Endodermal cell (in vitro differentiated cells): ENCODE data around the gene UBE2G1. TPM values are rescaled to one million over a fixed set of nuclear protein-coding genes. Genes with fewer than 3 reads are reported as not detected.
"Not testable (repeated sequence)": the region's sequence is repeated elsewhere in the genome, so short reads cannot be mapped to it uniquely, and the experiment has no call there.

Experiments used
- DNase-seq: peaks from one replicate; pipeline ENCODE4 v3.0.0-alpha.2; 2017
- H3K27ac ChIP-seq: 2 replicates; pipeline ENCODE4 v1.5.1; 2013; ENCODE audit warnings: mild to moderate bottlenecking, low read depth, low read length, moderate library complexity
- H3K27me3 ChIP-seq: 2 replicates; pipeline ENCODE4 v1.6.1; 2013; ENCODE audit warnings: mild to moderate bottlenecking, low read length, moderate library complexity; ENCODE audit not compliant: insufficient read depth, control insufficient read depth, poor library complexity, severe bottlenecking
- H3K36me3 ChIP-seq: 2 replicates; pipeline ENCODE4 v1.7.0; 2013; ENCODE audit warnings: mild to moderate bottlenecking, low read length, moderate library complexity; ENCODE audit not compliant: control insufficient read depth, insufficient read depth
- H3K4me1 ChIP-seq: one replicate; pipeline ENCODE4 v1.7.0; 2013; ENCODE audit warnings: low read length; ENCODE audit not compliant: control insufficient read depth, insufficient read depth
- H3K4me3 ChIP-seq: 2 replicates; pipeline ENCODE4 v1.5.1; 2013; ENCODE audit warnings: mild to moderate bottlenecking, low read length, moderate library complexity
- H3K9ac ChIP-seq: 2 replicates; pipeline ENCODE4 v1.6.1; 2013; ENCODE audit warnings: mild to moderate bottlenecking, low read length, moderate library complexity; ENCODE audit not compliant: poor library complexity, severe bottlenecking; ENCODE audit errors: extremely low read depth
- H3K9me3 ChIP-seq: 2 replicates; pipeline ENCODE4 v1.6.1; 2013; ENCODE audit warnings: mild to moderate bottlenecking, low read length, moderate library complexity; ENCODE audit not compliant: control insufficient read depth
- H3K27ac Mint-ChIP-seq: 2 replicates; pipeline ENCODE4 v1.8.0; 2020; ENCODE audit warnings: mixed read lengths
- H3K27me3 Mint-ChIP-seq: 2 replicates; pipeline ENCODE4 v1.8.0; 2021; ENCODE audit warnings: mild to moderate bottlenecking, mixed read lengths; ENCODE audit not compliant: insufficient read depth
- H3K36me3 Mint-ChIP-seq: 2 replicates; pipeline ENCODE4 v1.8.0; 2020; ENCODE audit warnings: low read depth, mixed read lengths
- H3K4me1 Mint-ChIP-seq: 2 replicates; pipeline ENCODE4 v1.8.0; 2020; ENCODE audit warnings: mixed read lengths
- H3K4me3 Mint-ChIP-seq: 2 replicates; pipeline ENCODE4 v1.8.0; 2020; ENCODE audit warnings: mild to moderate bottlenecking, moderate library complexity, mixed read lengths
- H3K9me3 Mint-ChIP-seq: 2 replicates; pipeline ENCODE4 v1.8.0; 2020; ENCODE audit warnings: mild to moderate bottlenecking, mixed read lengths
- CTCF ChIP-seq: fragments of 200-600 bp; sonication (generic); conservative IDR thresholded peaks from 2 replicates; pipeline ENCODE4 v1.5.0; 2021; ENCODE audit warnings: antibody characterized with exemption, mild to moderate bottlenecking
- WGBS, 2 experiments: methylation state at CpG; one replicate each; pipeline versions ENCODE4 v1.1.5 to v1.1.7; 2013; ENCODE audit warnings: missing lambda C conversion rate in 2 of 2, mixed read lengths in 1 of 2; ENCODE audit not compliant: insufficient coverage in 1 of 2, insufficient read length in 1 of 2; 5-methylcytosine and 5-hydroxymethylcytosine counted together
- total RNA-seq, 2 donors: library from RNA; stranded (reverse); fragmentation: NEBNext Ultra II Directional in 1 of 2; extraction: Animal tissue kit (Norgen Biotek cat#: 25700) in 1 of 2; gene quantifications; 2 replicates in 1 of 2; 3 replicates in 1 of 2; pipeline ENCODE4 v1.2.1, GENCODE V29; 2021

UBE2G1 gene
- total RNA-seq, 2 donors from 2014 or later: 85.5 to 104 TPM

GRCh38 chr17:4378626-4379025, 12.2 kb upstream of the UBE2G1 start:
- Histone ChIP-seq H3K36me3 (no peaks in the 10 kb centered on the region), H3K9ac (no peak overlapping the region), H3K27me3 (no peaks in the 10 kb centered on the region), H3K4me1 (no peaks in the 10 kb centered on the region), H3K4me3 (no peak overlapping the region), H3K9me3 (no peaks in the 10 kb centered on the region), H3K27ac (no peak overlapping the region)
- Mint-ChIP-seq H3K27me3 (no peaks in the 10 kb centered on the region), H3K9me3 (no peaks in the 10 kb centered on the region), H3K36me3 (no peaks in the 10 kb centered on the region), H3K4me1 (no peaks in the 10 kb centered on the region), H3K27ac (no peak overlapping the region), H3K4me3 (no peak overlapping the region)
- no peak for TF ChIP-seq CTCF
- whole genome bisulfite sequencing, 2 experiments: 100% methylated on average over 1 of the region's 1 CpG; no CpG with 5 or more reads in 1 of the 2 experiments
- DNase-seq: no peak

GRCh38 chr17:4377247-4377646, 10.8 kb upstream of the UBE2G1 start:
- not testable (repeated sequence) for H3K9me3 Mint-ChIP-seq, H3K9me3 ChIP-seq, H3K36me3 Mint-ChIP-seq, H3K4me3 ChIP-seq, DNase-seq, H3K9ac ChIP-seq, H3K27me3 ChIP-seq, H3K27me3 Mint-ChIP-seq, H3K4me1 ChIP-seq, H3K4me1 Mint-ChIP-seq, H3K4me3 Mint-ChIP-seq, H3K27ac ChIP-seq, H3K27ac Mint-ChIP-seq, H3K36me3 ChIP-seq
- 94 to 100% methylated on average over 3 to 7 of the region's 7 CpGs for WGBS, 2 experiments

- DNase-seq, H3K4me3 ChIP-seq, H3K4me3 Mint-ChIP-seq, H3K9me3 ChIP-seq, H3K9me3 Mint-ChIP-seq, H3K9ac ChIP-seq, H3K36me3 Mint-ChIP-seq, H3K4me1 ChIP-seq, H3K27ac ChIP-seq, H3K36me3 ChIP-seq, H3K27me3 ChIP-seq, H3K27ac Mint-ChIP-seq, H3K27me3 Mint-ChIP-seq, H3K4me1 Mint-ChIP-seq: not testable (repeated sequence)
- WGBS, 2 experiments: 93 to 94% methylated on average over 9 to 14 of the region's 14 CpGs
Observed at GRCh38 chr17:4375796-4376440, 9.4 kb upstream of the UBE2G1 start.

- Histone ChIP-seq H3K4me3 (no peak overlapping the region), H3K27ac (no peak overlapping the region), H3K27me3 (no peaks in the 10 kb centered on the region), H3K4me1 (no peaks in the 10 kb centered on the region), H3K36me3 (no peaks in the 10 kb centered on the region), H3K9ac (no peak overlapping the region), H3K9me3 (no peaks in the 10 kb centered on the region)
- Mint-ChIP-seq H3K9me3 (no peaks in the 10 kb centered on the region), H3K36me3 (no peaks in the 10 kb centered on the region), H3K4me3 (no peak overlapping the region), H3K27ac (no peak overlapping the region), H3K27me3 (no peaks in the 10 kb centered on the region), H3K4me1 (no peaks in the 10 kb centered on the region)
- DNase-seq: no peak
- 79 to 80% methylated on average over 7 of the region's 7 CpGs for WGBS, 2 experiments
- TF ChIP-seq CTCF: no peak
Observed at GRCh38 chr17:4375039-4375748, 8.7 kb upstream of the UBE2G1 start.
